GM11168 (cell line): ENCODE measurements around the gene DCXR.

ENCODE experiments used
- in situ Hi-C: fragments of 300-500 bp; cut with MboI; formaldehyde crosslinking; loops from one replicate; pipeline ENCODE4 v1.12.0; 2022; ENCODE audit warnings: low sequenced_read_pairs; ENCODE audit not compliant: unreplicated experiment

DCXR gene

DNA sequence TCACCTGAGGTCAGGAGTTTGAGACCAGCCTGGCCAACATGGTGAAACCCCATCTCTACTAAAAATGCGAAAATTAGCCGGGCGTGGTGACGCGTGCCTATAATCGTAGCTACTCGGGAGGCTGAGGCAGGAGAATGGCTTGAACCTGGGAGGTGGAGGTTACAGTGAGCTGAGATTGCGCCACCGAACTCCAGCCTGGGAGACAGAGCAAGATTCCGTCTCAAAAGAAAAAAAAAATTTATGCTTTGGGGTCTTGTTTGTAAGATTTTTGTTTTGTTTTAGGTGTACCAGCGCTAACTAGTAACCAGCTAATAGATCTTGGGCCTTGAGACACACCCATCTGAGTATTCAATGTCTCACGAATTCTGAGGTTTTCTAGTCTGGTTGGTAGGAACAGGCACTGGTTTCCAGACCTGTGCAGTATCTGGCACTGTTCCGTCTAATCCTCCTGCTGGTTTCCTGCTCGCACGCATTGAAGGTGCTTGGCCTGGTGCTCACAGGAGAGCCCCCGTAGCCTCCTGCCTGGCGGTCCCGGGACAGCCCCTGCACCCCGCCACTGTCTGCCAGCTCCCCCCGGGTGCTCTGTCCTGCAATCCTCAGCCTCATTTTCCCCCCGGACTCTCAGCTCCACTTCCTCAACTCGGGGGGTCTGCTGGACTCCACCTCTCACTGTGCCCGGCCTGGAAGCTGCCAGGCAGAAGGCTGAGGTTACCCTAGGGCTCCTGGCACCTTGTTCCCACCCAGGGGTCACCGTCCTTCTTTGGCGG is 38.7 kb upstream of the DCXR start:
- in situ Hi-C loops, result no loop called here

DNA sequence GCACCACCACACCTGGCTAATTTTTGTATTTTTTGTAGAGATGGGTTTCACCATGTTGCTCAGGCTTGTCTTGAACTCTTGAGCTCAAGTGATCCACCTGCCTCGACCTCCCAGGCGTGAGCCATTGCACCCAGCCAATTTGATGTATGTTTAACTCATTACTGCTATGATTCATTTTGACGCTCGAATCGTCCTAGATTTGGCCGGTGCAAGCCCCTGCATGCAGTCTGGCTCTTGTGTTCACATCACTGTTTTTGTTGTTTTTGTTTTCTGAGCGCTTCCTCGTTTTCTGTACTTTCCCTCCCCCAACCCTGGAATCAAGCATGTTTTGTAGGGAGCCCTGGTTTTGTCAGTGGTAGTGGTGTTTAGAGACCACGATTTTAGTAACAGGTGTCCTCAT is 35.9 kb upstream of the DCXR start:
- in situ Hi-C loops, result no loop called here

DNA sequence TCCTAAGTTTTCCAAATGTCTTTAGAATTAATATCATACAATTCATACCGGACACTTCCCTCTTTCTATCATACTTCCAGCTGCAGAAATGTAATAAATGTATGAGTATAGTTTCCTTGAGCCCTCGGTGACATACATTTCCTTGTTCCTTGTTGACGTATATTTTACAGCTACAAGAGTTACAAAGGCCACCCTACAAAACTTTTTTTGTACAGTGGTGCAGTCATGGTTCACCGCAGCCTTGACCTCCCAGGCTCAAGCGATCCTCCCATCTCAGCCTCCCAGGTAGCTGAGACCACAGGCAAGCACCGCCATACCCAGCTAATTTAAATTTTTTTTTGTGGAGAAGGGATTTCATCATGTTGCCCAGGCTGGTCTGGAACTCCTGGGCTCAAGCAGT is 35.3 kb upstream of the DCXR start:
- in situ Hi-C loops, result no loop called here

GRCh38 chr17:82070611-82071010 is 33.1 kb upstream of the DCXR start:
- in situ Hi-C loops, result no loop called here

DNA sequence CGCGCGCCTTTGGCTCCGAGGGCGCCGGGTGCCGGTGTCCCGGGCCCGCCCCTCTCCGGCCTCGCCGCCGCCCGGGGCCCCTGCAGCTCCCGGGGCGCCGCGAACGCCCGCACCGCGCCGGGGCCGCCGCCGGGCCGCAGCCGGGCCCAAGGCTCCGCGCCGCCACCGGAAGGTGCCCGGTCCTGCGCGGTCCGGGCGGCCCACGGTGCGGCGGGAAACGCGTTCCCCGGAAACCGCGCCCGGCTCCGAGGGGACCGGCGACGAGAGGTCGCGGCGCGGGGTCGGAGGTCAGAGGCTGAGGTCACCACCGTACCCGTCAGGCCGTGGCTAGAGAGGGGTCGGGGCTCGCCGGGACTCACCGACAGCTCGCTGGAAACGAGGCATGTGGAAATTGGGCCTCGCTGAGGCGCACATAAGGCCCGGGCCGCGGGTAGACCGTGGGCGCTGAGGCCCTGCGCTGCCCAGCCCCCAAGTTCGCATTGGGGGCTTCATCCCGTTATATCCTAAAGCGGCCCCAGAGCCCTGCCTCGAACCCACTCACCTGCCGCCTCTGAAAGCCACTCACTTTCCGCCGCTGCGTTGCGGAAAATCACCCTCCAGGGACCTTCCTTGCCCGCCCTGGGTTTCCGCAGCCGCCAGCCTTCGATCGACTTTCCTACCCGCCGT is 28.3 kb upstream of the DCXR start, which contains the start of gene DUS1L:
Gene DUS1L (minus strand): TSS at position 167 of the 666 bp plus-strand sequence. CDS start 745 bp downstream, outside the sequence.
- in situ Hi-C loops, result no loop called here

DNA sequence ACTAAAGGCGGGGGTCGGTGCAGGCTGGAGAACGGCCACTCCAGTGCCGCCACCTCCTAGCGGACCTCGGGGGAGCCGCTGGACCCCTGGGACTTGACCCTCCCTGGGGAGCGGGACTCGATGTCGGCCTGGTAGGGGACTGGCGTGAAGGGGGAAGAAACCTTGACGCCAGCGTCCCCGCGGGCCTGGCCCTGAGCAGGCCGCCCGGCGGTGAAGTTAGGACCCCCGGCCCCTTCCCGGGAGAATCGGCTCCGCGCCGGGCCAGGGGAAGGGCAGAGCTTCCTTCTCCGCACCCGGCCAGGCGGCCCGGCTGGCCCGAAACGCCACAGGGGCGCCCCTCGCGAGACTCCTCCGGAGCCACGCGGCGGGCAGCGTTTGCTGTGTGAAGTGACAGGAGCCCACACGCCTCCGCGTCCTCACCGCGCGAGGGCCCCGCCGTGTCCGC is 27.7 kb upstream of the DCXR start:
- in situ Hi-C loops, result no loop called here

- in situ Hi-C loops, result no loop called here
These were observed 27.1 kb upstream of the DCXR start for GRCh38 chr17:82064433-82065192.

DNA sequence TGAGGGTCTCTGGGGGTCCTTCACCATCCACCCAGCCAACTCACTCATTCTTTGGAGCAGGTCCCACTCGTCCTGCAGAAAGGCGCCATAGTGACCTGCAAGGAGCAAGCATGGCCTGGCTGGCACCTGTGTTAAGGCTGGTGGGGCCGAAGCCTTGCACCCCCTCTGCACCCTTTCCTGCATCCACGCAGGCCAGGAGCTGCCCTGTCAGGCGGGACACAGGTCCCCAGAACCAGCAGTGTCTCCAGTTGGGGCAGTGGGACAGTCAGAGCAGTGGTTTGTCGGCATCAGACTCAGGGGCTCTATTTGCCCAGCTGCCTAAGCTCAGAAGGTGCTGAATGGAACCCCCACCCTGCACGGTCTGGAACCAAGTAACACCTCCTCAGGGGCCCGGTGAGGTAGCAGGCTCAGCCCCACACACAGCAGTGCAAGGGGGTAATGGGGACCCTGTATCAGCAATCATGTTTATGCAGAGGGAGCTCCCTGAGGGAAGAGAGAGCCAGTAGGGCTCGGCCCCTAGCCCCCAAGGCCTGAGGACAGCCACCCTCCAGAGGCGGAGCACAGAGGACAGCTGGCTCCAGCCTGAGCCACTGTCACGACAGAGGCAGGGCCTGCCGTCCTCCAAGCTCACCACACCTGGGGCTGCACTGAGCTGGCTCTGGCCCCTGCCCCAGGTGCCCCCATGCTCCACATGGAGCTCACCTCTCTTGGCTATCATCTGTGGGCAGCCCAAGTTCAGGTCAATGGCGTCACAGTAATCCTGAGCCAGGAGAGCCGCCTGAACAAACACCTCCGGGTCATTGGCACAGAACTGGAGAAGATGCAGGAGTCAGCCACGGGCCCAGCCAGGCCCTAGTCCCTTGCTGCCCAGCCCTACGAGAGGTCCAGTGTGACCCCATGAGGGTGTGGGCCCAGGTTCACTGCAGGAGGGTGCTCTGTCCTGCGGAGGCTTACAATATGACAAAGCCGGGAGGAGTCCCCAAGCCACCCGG is 26.2 kb upstream of the DCXR start:
- in situ Hi-C loops, result no loop called here

- in situ Hi-C loops, result no loop called here
These were observed 25.5 kb upstream of the DCXR start for GRCh38 chr17:82062984-82063368.

DNA sequence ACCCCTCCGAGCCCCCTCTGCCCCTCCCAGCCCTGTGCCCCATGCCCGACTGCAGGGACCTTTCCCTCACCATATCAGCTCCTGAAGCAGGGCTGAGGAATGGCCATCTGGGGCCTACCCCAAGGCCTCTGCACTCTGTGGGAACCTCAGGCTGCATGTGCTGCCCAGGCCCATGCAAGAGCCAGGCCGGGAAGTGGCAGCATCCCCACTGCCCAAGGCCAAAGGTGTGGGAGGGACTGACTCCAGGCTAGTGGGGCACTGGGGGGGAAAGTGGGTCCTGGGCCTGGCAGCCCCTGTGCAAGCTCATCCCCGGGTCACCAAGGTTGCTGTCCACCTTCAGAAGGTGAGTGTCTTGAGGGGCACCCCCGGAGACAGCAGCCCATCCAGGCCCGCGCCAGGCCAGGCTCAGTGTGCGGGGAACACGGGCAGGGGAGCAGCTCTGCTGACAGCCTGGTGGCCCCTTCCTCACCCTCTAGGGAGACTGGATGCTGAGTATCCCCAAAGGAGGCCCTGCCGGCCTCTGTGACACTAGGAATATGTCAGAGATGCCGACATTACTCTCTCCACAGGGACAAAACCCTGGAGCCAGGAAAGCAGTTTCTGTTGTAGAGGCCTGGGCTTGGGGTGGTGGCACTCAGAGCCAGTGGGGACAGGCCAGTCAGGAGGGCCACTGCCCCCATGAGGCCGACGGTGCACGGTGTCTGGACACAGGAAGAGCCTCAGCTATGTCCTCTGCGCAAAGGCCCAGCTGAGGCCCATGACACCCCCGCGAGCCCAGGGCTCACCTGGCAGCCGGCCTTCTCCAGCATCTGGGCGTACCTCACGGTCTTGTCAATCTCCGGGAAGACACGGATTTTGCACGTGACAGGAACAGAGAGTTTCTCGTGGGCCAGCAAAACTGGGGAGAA is 24.8 kb upstream of the DCXR start:
- in situ Hi-C loops, result no loop called here

DNA sequence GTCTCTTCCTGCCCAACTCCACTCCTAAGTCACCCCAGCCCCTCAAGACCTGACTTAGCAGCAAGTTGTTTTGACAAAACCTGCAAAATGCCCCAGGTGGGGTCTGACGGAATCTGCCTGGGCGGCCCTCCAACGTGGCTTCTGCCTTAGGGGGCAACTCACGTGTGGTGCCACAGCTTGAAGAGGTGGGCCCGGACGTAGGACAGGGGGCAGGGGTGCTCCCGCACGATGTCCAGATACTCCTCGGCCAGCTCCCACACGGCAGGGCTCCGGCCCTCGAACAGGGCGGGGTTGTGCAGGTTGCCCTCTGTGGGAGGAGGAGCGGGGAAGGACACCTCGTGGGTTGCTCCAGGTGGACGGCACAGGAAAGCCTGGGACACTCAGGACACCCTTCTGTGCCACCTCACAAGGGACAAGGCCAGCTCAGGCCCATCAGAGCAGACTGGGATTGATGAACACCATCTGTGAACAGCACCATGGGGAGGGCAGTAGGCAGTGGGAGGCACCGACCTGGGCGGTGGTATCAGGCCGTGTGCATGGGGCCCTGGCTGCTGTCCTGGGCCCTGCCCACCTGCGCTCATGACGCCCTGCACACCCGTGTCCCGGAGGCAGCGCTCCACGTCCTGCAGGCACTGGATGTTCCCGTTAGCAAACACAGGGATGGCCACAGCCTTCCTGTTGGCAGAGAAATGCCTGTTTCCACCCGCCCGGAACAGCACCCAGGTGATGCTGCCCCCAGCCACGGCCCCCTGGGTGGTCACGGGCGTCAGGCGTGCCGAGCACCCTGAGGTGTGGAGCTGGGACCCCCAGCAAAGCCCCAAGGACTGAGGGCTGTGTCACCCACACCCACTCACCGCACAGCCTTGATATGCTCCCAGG is 23.8 kb upstream of the DCXR start:
- in situ Hi-C loops, result no loop called here

DNA sequence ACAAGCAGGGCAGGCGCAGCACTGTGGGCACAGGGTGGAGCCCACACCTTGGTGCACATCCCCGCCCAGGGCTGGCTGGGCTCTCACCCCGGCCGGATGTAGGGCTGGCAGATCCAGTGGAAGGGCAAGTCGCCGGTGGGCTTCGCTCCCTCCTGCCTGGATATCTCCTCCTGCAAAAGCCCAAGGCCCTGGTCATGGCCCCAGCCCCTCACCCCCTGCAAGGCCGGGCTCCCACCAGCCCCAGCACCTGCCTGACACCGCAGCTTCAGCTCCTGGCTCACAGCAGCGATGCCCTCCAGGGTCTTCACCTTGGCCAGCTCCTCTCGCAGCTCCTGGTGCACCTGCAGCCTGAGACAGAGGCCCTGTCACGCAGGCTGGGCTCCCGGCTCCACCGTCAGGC is 23.1 kb upstream of the DCXR start:
- in situ Hi-C loops, result no loop called here

DNA sequence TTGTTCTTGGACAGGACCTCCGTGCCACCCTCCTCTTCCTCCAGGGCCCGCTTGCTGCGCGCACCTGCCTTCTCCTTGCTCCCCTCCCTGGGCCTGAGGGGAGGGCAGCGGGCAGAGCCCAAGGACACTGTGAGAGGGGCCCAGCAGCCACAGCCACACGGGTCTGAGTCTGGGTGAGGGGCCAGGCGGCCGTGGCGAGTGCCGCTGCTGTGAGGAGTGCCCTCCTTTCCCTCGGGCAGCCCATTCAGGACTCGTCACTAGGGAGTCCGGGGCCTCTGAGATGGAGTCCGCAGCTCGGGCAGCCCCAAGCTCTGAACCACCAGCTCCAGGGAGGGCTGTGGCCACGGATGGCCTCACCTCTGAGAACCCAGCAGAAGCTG is 22.5 kb upstream of the DCXR start:
- in situ Hi-C loops, result no loop called here

GRCh38 chr17:82059272-82060000 is 21.9 kb upstream of the DCXR start:
- in situ Hi-C loops, result no loop called here

DNA sequence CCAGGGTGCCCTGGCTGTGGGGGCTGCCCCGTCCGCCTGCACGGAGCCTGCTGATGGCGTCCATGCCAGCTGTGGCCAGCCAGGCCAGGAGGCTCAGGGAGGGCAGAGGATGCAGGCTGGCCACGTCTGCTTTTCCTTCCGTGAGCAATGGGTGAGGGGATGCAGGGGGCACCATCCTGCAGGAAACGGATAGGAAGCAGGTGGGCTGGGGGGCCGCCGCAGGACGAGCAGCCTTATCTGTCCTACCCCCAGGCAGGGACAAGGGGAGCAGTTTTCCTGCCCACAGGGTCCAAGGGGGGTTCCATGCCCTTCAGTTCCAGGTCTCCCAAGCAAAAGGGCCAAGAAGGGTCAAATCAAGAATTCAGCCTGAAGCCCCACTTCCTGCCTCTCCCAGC is 21.4 kb upstream of the DCXR start:
- in situ Hi-C loops, result no loop called here

- in situ Hi-C loops, result no loop called here
These were observed 20.8 kb upstream of the DCXR start for GRCh38 chr17:82058230-82058854.
